Fibroblast of skin of right quadriceps (primary cell): Measurements from ENCODE around the gene MTO1.
"Not testable (repeated sequence)": the region's sequence is repeated elsewhere in the genome, so short reads cannot be mapped to it uniquely, and the experiment has no call there.

Source experiments
- DNase-seq: peaks from one replicate; pipeline ENCODE4 v3.0.0-alpha.2; 2013

The MTO1 gene

GRCh38 chr6:73505142-73505541, 43.6 kb downstream of the MTO1 start:
- no peak for DNase-seq

DNA sequence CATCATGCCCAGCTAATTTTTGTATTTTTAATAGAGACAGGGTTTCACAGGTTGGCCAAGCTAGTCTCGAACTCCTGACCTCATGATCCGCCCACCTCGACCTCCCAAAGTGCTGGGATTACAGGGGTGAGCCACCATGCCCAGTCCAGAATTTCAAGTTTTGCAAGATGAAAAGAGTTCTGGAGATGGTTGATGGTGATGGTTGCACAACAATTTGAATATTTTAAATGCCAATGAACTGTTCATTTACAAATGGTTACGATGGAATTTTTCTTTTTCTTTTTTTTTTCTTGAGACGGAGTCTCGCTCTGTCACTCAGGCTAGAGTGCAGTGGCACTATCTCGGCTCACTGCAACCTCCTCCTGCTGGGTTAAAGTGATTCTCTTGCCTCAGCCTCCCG, 44.2 kb downstream of the MTO1 start:
- peak; percentile 13 for DNase-seq

GRCh38 chr6:73506246-73506645, 44.7 kb downstream of the MTO1 start:
- no peak for DNase-seq

GRCh38 chr6:73508776-73509175, 47.2 kb downstream of the MTO1 start:
- no peak for DNase-seq

DNA sequence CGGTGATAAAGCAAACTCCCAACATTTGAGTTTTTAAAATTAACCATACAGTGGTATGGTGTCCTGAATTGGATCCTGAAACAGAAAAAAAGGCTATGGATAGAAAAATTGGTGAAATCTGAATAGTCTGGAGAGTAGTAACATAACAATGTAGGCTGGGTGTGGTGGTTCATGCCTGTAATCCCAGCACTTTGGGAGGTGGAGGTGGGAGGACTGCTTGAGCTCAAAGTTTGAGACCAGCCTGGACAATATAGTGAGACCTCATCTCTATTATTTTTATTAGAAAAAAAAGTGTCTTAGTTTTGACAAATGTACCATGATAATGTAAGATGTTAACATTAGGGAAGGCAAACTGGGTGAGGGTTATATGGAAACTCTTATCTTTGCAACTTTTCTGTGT, 48.3 kb downstream of the MTO1 start:
- no peak for DNase-seq

- no peak for DNase-seq
These were observed 50.3 kb downstream of the MTO1 start for GRCh38 chr6:73511796-73512195.

- peak; percentile 20 for DNase-seq
These were observed 51.9 kb downstream of the MTO1 start for GRCh38 chr6:73513496-73513854.

GRCh38 chr6:73514746-73515110, 53.2 kb downstream of the MTO1 start:
- no peak for DNase-seq

DNA sequence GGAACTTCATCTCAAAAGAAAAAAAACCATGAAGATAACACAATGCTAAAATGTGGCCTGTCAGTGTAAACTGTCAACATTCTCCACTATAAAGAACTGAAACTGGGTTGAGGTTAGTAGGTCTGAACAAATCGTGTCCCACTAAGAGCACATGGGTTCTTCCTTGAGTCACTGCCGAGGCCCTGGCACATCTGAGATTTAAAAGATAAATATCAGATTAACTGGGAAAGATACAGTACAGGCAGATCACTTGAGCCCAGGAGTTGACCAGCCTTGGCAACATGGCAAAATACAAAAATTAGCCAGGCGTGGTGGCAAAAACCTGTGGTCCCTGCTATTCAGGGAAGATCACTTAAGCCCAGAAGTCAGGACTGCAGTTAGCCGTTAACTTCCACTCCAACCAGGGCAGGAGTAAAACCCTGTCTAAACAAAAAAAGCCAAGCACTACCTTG, 53.7 kb downstream of the MTO1 start:
- DNase-seq = peak; percentile 38

DNA sequence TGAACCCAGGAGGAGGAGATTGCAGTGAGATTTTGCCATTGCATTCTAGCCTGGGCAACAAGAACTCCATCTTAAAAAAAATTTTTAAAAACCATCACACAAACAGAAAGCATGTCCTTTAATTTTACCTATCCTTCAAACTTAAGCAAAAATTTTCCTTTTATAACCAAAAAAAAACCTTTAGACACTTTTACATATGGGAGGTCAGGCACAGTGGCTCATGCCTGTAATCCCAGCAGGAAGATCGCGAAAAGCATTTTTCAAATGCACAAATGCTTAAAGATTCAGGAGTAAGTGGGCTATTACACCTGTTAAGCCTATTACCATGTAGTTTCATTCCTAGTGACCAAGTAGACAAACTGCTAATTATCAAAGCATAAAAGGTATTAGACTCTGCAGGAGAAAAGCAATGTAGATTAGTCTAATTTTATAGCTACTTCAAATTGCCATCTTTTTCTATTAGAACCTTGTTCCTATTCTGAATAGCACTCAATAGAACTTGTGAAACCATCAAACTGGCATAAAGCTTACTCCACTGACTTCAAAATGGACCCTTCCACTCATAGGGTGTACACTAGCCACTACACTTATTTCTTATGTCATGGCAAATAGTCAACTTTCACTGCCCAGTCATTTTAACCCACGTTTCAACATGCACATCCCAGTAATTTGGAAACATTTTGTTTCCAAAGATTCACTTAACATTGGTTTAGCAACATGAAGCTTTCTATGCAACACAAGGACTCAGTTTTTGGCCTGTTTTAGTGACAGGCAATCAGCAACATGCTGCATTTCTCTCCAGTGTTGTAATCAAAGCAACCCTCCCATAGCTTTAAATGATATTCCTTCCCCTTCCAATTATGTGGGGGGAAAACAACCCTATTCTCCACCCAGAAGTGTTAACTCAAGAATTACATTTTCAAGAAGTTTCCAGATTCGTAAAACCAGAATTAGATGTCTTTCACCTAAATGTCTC, 55.3 kb downstream of the MTO1 start:
- peak; percentile 13 for DNase-seq

DNA sequence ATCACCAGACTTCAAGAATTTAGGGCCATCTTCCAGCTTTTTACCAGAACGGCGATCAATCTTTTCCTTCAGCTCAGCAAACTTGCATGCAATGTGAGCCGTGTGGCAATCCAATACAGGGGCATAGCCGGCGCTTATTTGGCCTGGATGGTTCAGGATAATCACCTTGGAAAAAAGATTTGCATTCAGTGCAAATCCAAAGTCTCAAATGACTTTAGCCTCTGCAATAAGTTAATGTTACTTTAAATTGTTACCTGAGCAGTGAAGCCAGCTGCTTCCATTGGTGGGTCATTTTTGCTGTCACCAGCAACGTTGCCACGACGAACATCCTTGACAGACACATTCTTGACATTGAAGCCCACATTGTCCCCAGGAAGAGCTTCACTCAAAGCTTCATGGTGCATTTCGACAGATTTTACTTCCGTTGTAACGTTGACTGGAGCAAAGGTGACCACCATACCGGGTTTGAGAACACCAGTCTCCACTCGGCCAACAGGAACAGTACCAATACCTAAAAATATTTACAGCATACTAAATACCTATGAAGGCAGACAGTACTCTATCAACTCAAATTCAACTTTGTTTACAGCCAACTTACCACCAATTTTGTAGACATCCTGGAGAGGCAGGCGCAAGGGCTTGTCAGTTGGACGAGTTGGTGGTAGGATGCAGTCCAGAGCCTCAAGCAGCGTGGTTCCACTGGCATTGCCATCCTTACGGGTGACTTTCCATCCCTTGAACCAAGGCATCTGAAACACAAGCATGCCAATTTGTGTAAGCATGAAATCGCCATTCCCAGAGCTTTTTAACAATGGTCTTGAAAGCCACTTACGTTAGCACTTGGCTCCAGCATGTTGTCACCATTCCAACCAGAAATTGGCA, 56.8 kb downstream of the MTO1 start:
- not testable (repeated sequence) for DNase-seq

DNA sequence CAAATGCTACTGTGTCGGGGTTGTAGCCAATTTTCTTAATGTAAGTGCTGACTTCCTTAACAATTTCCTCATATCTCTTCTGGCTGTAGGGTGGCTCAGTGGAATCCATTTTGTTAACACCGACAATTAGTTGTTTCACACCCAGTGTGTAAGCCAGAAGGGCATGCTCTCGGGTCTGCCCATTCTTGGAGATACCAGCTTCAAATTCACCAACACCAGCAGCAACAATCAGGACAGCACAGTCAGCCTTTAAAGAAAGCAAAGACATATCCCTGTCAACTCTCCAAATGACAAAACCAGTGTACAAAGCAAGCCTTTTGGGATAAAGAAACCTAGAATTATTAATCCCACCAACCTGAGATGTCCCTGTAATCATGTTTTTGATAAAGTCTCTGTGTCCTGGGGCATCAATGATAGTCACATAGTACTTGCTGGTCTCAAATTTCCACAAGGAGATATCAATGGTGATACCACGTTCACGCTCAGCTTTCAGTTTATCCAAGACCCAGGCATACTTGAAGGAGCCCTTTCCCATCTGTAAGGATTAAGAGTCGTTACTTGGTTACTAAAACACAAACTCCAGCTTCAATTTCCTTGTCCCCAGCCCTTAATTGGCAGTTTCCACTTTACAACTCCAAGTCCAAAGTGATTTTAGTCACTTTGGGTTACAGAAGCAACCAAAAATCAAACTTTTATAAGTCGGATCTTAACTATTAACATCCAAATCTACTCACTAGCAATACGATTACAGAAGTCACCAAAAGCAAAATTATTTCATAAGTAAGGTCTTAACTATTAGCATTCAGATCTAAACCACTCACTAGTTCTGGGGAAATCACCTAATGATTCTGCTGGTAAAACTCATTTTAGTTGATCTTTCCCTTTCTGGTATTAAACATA, 57.7 kb downstream of the MTO1 start:
- not testable (repeated sequence) for DNase-seq

GRCh38 chr6:73519926-73520687, 58.6 kb downstream of the MTO1 start:
- DNase-seq = peak; percentile 78

GRCh38 chr6:73520688-73521350, 59.3 kb downstream of the MTO1 start, which contains the start of gene EEF1A1:
EEF1A1 (minus strand) TSS chr6:73521032; CDS start chr6:73520026, 1,006 bp downstream.
- DNase-seq = peak; percentile 100

- DNase-seq = peak; percentile 84
These were observed 59.9 kb downstream of the MTO1 start for GRCh38 chr6:73521351-73521985.

- peak; percentile 48 for DNase-seq
These were observed 62.0 kb downstream of the MTO1 start for GRCh38 chr6:73523434-73524123.

- DNase-seq = peak; percentile 20
These were observed 64.2 kb downstream of the MTO1 start for GRCh38 chr6:73525546-73526330.

- no peak for DNase-seq
These were observed 67.4 kb downstream of the MTO1 start for GRCh38 chr6:73528897-73529296.

DNA sequence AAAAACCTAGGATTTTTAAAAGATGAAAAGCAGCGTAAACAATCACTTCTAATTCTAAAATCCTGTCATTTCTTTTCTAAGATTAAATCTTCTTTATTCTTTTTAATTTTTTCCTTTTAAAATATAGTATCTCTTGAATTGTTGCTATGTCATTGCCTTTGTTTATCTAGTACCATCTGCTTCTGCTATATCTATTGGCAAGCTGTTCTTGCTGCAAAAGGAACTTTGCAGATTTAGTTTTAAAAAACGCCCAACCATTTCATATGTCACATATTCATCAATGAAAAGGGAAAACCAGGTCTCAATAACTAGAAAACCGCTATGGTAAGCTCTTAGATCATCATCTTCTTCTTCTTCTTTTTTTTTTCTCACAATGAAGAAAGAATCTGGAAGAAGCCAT, 70.8 kb downstream of the MTO1 start:
- no peak for DNase-seq
